ENCODE results near the gene GGCX.

Gene GGCX

GRCh38 chr2:85553184-85553583 is 8.1 kb downstream of the GGCX start:
- H3K4me3 ChIP-seq (replicated peaks in 1 of 2; ENCODE audit: low read depth in 2 of 2, low read length in 2 of 2): no peak overlapping the region
- DNase-seq (ENCODE audit: low read depth in 2 of 2): no peak
- TF ChIP-seq CTCF (IDR thresholded peaks at IDR 0.05; ENCODE audit: low read depth, low read length): no peak

- peak; percentile 84 to 86 for DNase-seq (ENCODE audit: low read depth in 2 of 2)
- no peak overlapping the region for H3K4me3 ChIP-seq (replicated peaks in 1 of 2; ENCODE audit: low read depth in 2 of 2, low read length in 2 of 2)
- TF ChIP-seq CTCF (IDR thresholded peaks at IDR 0.05; ENCODE audit: low read depth, low read length): peak; percentile 87
These were observed 9.3 kb downstream of the GGCX start for GRCh38 chr2:85551698-85552678.

- no peak for DNase-seq (ENCODE audit: low read depth in 2 of 2)
- H3K4me3 ChIP-seq (replicated peaks in 1 of 2; ENCODE audit: low read depth in 2 of 2, low read length in 2 of 2): no peak overlapping the region
- no peak for TF ChIP-seq CTCF (IDR thresholded peaks at IDR 0.05; ENCODE audit: low read depth, low read length)
These were observed 10.8 kb downstream of the GGCX start for GRCh38 chr2:85550486-85550885.

- DNase-seq (ENCODE audit: low read depth in 2 of 2): peak; percentile 91 to 96
These were observed 11.5 kb downstream of the GGCX start for GRCh38 chr2:85549826-85550225.

GRCh38 chr2:85549095-85549494 is 12.2 kb downstream of the GGCX start:
- no peak for TF ChIP-seq CTCF (IDR thresholded peaks at IDR 0.05; ENCODE audit: low read depth, low read length)
- H3K4me3 ChIP-seq (replicated peaks in 1 of 2; ENCODE audit: low read depth in 2 of 2, low read length in 2 of 2): no peak overlapping the region
- no peak for DNase-seq (ENCODE audit: low read depth in 2 of 2)

More at GRCh38 chr2:85549826-85550225, 11.5 kb downstream of the GGCX start:
- no peak overlapping the region for H3K4me3 ChIP-seq (replicated peaks in 1 of 2; ENCODE audit: low read depth in 2 of 2, low read length in 2 of 2)
- TF ChIP-seq CTCF (IDR thresholded peaks at IDR 0.05; ENCODE audit: low read depth, low read length): no peak

GRCh38 chr2:85548608-85548900 is 12.7 kb downstream of the GGCX start:
- H3K4me3 ChIP-seq (replicated peaks in 1 of 2; ENCODE audit: low read depth in 2 of 2, low read length in 2 of 2): no peak overlapping the region
- no peak for TF ChIP-seq CTCF (IDR thresholded peaks at IDR 0.05; ENCODE audit: low read depth, low read length)
- peak in 1 of 2 donors; percentile 39 for DNase-seq (ENCODE audit: low read depth in 2 of 2)
